Measurements from ENCODE around the gene KIAA1217.

Gene KIAA1217

DNA sequence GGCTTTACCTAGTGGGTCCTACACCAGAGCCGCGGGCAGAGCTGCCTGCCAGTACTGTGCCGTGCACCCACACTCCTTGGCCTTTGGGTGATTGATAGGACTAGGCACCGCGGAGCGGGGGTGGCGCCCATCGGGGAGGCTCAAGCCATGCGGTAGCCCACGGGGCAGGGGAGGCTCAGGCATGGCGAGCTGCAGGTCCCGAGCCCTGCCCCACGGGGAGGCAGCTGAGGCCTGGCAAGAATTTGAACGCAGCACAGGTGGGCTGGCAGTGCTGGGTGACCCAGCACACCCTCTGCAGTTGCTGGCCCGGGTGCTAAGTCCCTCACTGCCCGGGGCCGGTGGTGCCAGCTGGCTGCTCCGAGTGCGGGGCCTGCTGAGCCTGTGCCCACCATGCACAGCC, 32.3 kb upstream of the KIAA1217 start:
- H2AFZ ChIP-seq (ENCODE audit: low read depth), result no peak overlapping the region
- no peaks in the 10 kb centered on the region for H4K20me1 ChIP-seq (ENCODE audit: insufficient read depth)
- H3K27me3 ChIP-seq (ENCODE audit: insufficient read depth, low read depth), result no peaks in the 10 kb centered on the region
- H3K79me2 ChIP-seq (ENCODE audit: insufficient read depth, low read depth), result no peaks in the 10 kb centered on the region
- H3K27ac ChIP-seq, result no peak overlapping the region
- H3K9ac ChIP-seq, result no peak overlapping the region
- H3K4me3 ChIP-seq (IDR thresholded peaks at IDR 0.05; ENCODE audit: insufficient read depth, low read depth, low read length), result no peak overlapping the region
- H3K4me2 ChIP-seq, result no peak overlapping the region
- H3K4me1 ChIP-seq (ENCODE audit: low read depth, poor library complexity, severe bottlenecking), result no peaks in the 10 kb centered on the region
- no peaks in the 10 kb centered on the region for H3K36me3 ChIP-seq (ENCODE audit: insufficient read depth)
- TF ChIP-seq CTCF (conservative IDR thresholded peaks at IDR 0.05; ENCODE audit: low read depth, low read length), result no peak

DNA sequence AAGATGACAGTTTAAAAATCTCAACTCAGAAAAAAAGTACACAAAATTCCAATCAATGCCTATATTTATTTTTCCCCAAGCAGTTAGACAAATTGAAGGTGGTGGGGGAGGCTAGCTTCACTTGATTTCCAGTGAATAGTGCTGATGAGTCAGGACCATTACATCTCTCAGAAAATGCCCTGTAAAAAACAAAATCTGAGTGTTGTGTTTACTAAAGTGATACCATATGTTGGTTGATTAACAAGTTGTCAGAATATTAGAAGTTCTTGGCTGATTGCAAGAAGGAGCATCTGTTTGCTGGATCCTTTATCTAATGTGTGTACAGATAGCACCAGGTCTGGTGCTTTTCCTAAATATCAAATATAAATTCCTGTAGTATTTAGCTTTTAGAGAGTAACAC, 31.3 kb upstream of the KIAA1217 start:
- Histone ChIP-seq H2AFZ (ENCODE audit: low read depth) (no peak overlapping the region), H4K20me1 (ENCODE audit: insufficient read depth) (no peaks in the 10 kb centered on the region), H3K4me1 (ENCODE audit: low read depth, poor library complexity, severe bottlenecking) (no peaks in the 10 kb centered on the region), H3K4me3 (IDR thresholded peaks at IDR 0.05; ENCODE audit: insufficient read depth, low read depth, low read length) (no peak overlapping the region), H3K27me3 (ENCODE audit: insufficient read depth, low read depth) (no peaks in the 10 kb centered on the region), H3K36me3 (ENCODE audit: insufficient read depth) (no peaks in the 10 kb centered on the region), H3K27ac (no peak overlapping the region), H3K79me2 (ENCODE audit: insufficient read depth, low read depth) (no peaks in the 10 kb centered on the region), H3K4me2 (no peak overlapping the region), H3K9ac (no peak overlapping the region)
- no peak for TF ChIP-seq CTCF (conservative IDR thresholded peaks at IDR 0.05; ENCODE audit: low read depth, low read length)

DNA sequence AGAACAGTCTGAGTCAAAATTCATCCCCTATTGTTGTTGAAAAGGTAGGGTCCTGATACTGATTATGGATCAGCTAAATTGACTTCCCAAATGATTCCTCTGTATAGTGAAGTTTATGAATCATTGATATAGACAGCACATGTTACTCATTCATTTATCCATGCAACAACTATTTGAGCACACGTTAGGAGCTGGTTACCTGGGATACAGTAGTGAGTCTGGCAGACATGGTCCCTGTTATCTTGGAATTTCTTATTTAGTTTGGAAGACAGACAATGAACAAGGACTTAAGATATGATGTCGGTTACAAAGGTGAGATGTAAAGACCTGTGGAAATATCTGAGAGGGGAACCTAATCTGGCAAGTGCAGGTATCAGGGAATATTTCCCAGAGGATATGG, 28.0 kb upstream of the KIAA1217 start:
- Histone ChIP-seq H3K27ac (no peak overlapping the region), H3K36me3 (ENCODE audit: insufficient read depth) (no peaks in the 10 kb centered on the region), H3K4me1 (ENCODE audit: low read depth, poor library complexity, severe bottlenecking) (no peaks in the 10 kb centered on the region), H3K4me3 (IDR thresholded peaks at IDR 0.05; ENCODE audit: insufficient read depth, low read depth, low read length) (no peak overlapping the region), H3K9ac (no peak overlapping the region), H4K20me1 (ENCODE audit: insufficient read depth) (no peaks in the 10 kb centered on the region), H3K79me2 (ENCODE audit: insufficient read depth, low read depth) (no peaks in the 10 kb centered on the region), H2AFZ (ENCODE audit: low read depth) (no peak overlapping the region), H3K27me3 (ENCODE audit: insufficient read depth, low read depth) (no peaks in the 10 kb centered on the region), H3K4me2 (no peak overlapping the region)
- no peak for TF ChIP-seq CTCF (conservative IDR thresholded peaks at IDR 0.05; ENCODE audit: low read depth, low read length)

DNA sequence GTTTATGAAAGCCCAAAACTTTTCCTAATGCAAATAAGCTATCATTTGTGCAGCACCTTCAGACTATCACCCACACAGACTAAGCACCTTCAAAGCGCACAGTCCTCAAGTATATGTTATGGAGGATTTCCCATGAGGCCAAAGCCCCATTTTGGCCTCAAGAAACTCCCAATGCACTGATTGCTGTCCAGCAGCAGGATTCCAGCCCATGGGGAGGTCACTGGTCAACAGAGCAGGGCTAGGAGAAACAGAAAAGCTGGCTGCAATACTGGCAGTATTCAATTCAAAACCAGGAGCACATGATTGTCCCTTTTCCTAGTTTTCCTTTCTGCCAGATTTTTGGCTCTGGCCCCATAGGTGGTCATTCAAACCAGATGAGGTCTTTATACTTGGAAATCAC, 24.5 kb upstream of the KIAA1217 start:
- Histone ChIP-seq H3K27me3 (ENCODE audit: insufficient read depth, low read depth) (no peaks in the 10 kb centered on the region), H2AFZ (ENCODE audit: low read depth) (no peak overlapping the region)

More for the DNA sequence above, 24.5 kb upstream of the KIAA1217 start:
- Histone ChIP-seq H4K20me1 (ENCODE audit: insufficient read depth) (no peaks in the 10 kb centered on the region), H3K4me3 (IDR thresholded peaks at IDR 0.05; ENCODE audit: insufficient read depth, low read depth, low read length) (no peak overlapping the region), H3K36me3 (ENCODE audit: insufficient read depth) (no peaks in the 10 kb centered on the region), H3K79me2 (ENCODE audit: insufficient read depth, low read depth) (no peaks in the 10 kb centered on the region), H3K9ac (no peak overlapping the region), H3K4me1 (ENCODE audit: low read depth, poor library complexity, severe bottlenecking) (no peaks in the 10 kb centered on the region), H3K4me2 (no peak overlapping the region), H3K27ac (no peak overlapping the region)
- TF ChIP-seq CTCF (conservative IDR thresholded peaks at IDR 0.05; ENCODE audit: low read depth, low read length), result no peak

Measured in KMS-11 (cell line).